ENCODE measurements around the gene ARMH3. TPM values are rescaled to one million over a fixed set of nuclear protein-coding genes. Genes with fewer than 3 reads are reported as not detected.
A peak's percentile ranks its signal among the peaks of the same experiment; 100 is the strongest.

Gene ARMH3
- 12.2 TPM for polyA plus RNA-seq (2013, experiment 1 of 2)
- 11.8 TPM for polyA plus RNA-seq (2013, experiment 2 of 2)

GRCh38 chr10:102055647-102056419, at the start of gene ARMH3:
ARMH3 (minus strand) TSS chr10:102056173; CDS start chr10:102040114, 16,059 bp downstream.
- H3K9me3 ChIP-seq (ENCODE audit: insufficient read depth, low read depth, low read length), result no peaks in the 10 kb centered on the region
- no peaks in the 10 kb centered on the region for H3K36me3 ChIP-seq (ENCODE audit: insufficient read depth, low read length)
- H3K27me3 ChIP-seq (ENCODE audit: insufficient read depth, low read length), result no peaks in the 10 kb centered on the region
- 2% methylated on average over 79 of the region's 79 CpGs for WGBS
- peak within 1 kb of the TSS; percentile 71 for H3K9ac ChIP-seq (ENCODE audit: low read depth, low read length)
- H3K4me1 ChIP-seq (ENCODE audit: insufficient read depth, low read length), result no peaks in the 10 kb centered on the region
- H3K4me3 ChIP-seq (ENCODE audit: low read length), result peak within 1 kb of the TSS; percentile 88
- H3K27ac ChIP-seq (ENCODE audit: low read depth, low read length), result peak within 1 kb of the TSS; percentile 59; the same call in 1 of the 2 replicates

GRCh38 chr10:102102421-102102820, 46.4 kb upstream of the ARMH3 start:
- Histone ChIP-seq H3K9ac (ENCODE audit: low read depth, low read length) (no peak overlapping the region), H3K36me3 (ENCODE audit: insufficient read depth, low read length) (peaks cover 43% of the 10 kb centered on the region)

GRCh38 chr10:102101152-102101551, 45.2 kb upstream of the ARMH3 start:
- WGBS, result 93% methylated on average over 5 of the region's 5 CpGs
- H3K4me3 ChIP-seq (ENCODE audit: low read length), result no peak overlapping the region
- H3K36me3 ChIP-seq (ENCODE audit: insufficient read depth, low read length), result peaks cover 34% of the 10 kb centered on the region

More at GRCh38 chr10:102102421-102102820, 46.4 kb upstream of the ARMH3 start:
- Histone ChIP-seq H3K4me1 (ENCODE audit: insufficient read depth, low read length) (no peaks in the 10 kb centered on the region), H3K9me3 (ENCODE audit: insufficient read depth, low read depth, low read length) (no peaks in the 10 kb centered on the region), H3K27me3 (ENCODE audit: insufficient read depth, low read length) (no peaks in the 10 kb centered on the region), H3K4me3 (ENCODE audit: low read length) (no peak overlapping the region), H3K27ac (ENCODE audit: low read depth, low read length) (no peak overlapping the region)
- WGBS, result 76% methylated on average over 1 of the region's 1 CpG

GRCh38 chr10:102096449-102096848, 40.5 kb upstream of the ARMH3 start:
- Histone ChIP-seq H3K36me3 (ENCODE audit: insufficient read depth, low read length) (peaks cover 16% of the 10 kb centered on the region; the same call in 1 of the 2 replicates), H3K27me3 (ENCODE audit: insufficient read depth, low read length) (no peaks in the 10 kb centered on the region), H3K4me3 (ENCODE audit: low read length) (no peak overlapping the region), H3K9ac (ENCODE audit: low read depth, low read length) (no peak overlapping the region), H3K4me1 (ENCODE audit: insufficient read depth, low read length) (no peaks in the 10 kb centered on the region), H3K27ac (ENCODE audit: low read depth, low read length) (no peak overlapping the region), H3K9me3 (ENCODE audit: insufficient read depth, low read depth, low read length) (no peaks in the 10 kb centered on the region)
- WGBS, result 97% methylated on average over 7 of the region's 7 CpGs

More at GRCh38 chr10:102101152-102101551, 45.2 kb upstream of the ARMH3 start:
- no peak overlapping the region for H3K9ac ChIP-seq (ENCODE audit: low read depth, low read length)
- H3K27me3 ChIP-seq (ENCODE audit: insufficient read depth, low read length), result no peaks in the 10 kb centered on the region
- no peaks in the 10 kb centered on the region for H3K9me3 ChIP-seq (ENCODE audit: insufficient read depth, low read depth, low read length)
- no peak overlapping the region for H3K27ac ChIP-seq (ENCODE audit: low read depth, low read length)
- H3K4me1 ChIP-seq (ENCODE audit: insufficient read depth, low read length), result no peaks in the 10 kb centered on the region

- 95% methylated on average over 2 of the region's 2 CpGs for WGBS
- no peaks in the 10 kb centered on the region for H3K27me3 ChIP-seq (ENCODE audit: insufficient read depth, low read length)
Measured at GRCh38 chr10:102090772-102091171, 34.8 kb upstream of the ARMH3 start.

GRCh38 chr10:102086196-102086595, 30.2 kb upstream of the ARMH3 start:
- no peaks in the 10 kb centered on the region for H3K4me1 ChIP-seq (ENCODE audit: insufficient read depth, low read length)
- no peaks in the 10 kb centered on the region for H3K36me3 ChIP-seq (ENCODE audit: insufficient read depth, low read length)
- no peak overlapping the region for H3K27ac ChIP-seq (ENCODE audit: low read depth, low read length)
- H3K9me3 ChIP-seq (ENCODE audit: insufficient read depth, low read depth, low read length), result no peaks in the 10 kb centered on the region
- H3K27me3 ChIP-seq (ENCODE audit: insufficient read depth, low read length), result no peaks in the 10 kb centered on the region
- no peak overlapping the region for H3K4me3 ChIP-seq (ENCODE audit: low read length)
- H3K9ac ChIP-seq (ENCODE audit: low read depth, low read length), result no peak overlapping the region
- 95% methylated on average over 7 of the region's 8 CpGs for WGBS

More at GRCh38 chr10:102090772-102091171, 34.8 kb upstream of the ARMH3 start:
- H3K9me3 ChIP-seq (ENCODE audit: insufficient read depth, low read depth, low read length), result no peaks in the 10 kb centered on the region
- H3K9ac ChIP-seq (ENCODE audit: low read depth, low read length), result no peak overlapping the region
- H3K4me3 ChIP-seq (ENCODE audit: low read length), result no peak overlapping the region
- H3K4me1 ChIP-seq (ENCODE audit: insufficient read depth, low read length), result no peaks in the 10 kb centered on the region
- no peak overlapping the region for H3K27ac ChIP-seq (ENCODE audit: low read depth, low read length)
- H3K36me3 ChIP-seq (ENCODE audit: insufficient read depth, low read length), result no peaks in the 10 kb centered on the region

GRCh38 chr10:102085336-102085735, 29.4 kb upstream of the ARMH3 start:
- Histone ChIP-seq H3K36me3 (ENCODE audit: insufficient read depth, low read length) (no peaks in the 10 kb centered on the region), H3K27me3 (ENCODE audit: insufficient read depth, low read length) (no peaks in the 10 kb centered on the region), H3K4me1 (ENCODE audit: insufficient read depth, low read length) (no peaks in the 10 kb centered on the region), H3K27ac (ENCODE audit: low read depth, low read length) (no peak overlapping the region), H3K9ac (ENCODE audit: low read depth, low read length) (no peak overlapping the region), H3K9me3 (ENCODE audit: insufficient read depth, low read depth, low read length) (no peaks in the 10 kb centered on the region), H3K4me3 (ENCODE audit: low read length) (no peak overlapping the region)
- 100% methylated on average over 3 of the region's 3 CpGs for WGBS

- Histone ChIP-seq H3K9ac (ENCODE audit: low read depth, low read length) (no peak overlapping the region), H3K4me3 (ENCODE audit: low read length) (no peak overlapping the region), H3K36me3 (ENCODE audit: insufficient read depth, low read length) (no peaks in the 10 kb centered on the region), H3K27me3 (ENCODE audit: insufficient read depth, low read length) (no peaks in the 10 kb centered on the region), H3K9me3 (ENCODE audit: insufficient read depth, low read depth, low read length) (no peaks in the 10 kb centered on the region), H3K27ac (ENCODE audit: low read depth, low read length) (no peak overlapping the region), H3K4me1 (ENCODE audit: insufficient read depth, low read length) (no peaks in the 10 kb centered on the region)
- WGBS, result 100% methylated on average over 1 of the region's 3 CpGs
Measured at GRCh38 chr10:102083541-102083940, 27.6 kb upstream of the ARMH3 start.

- Histone ChIP-seq H3K4me1 (ENCODE audit: insufficient read depth, low read length) (no peaks in the 10 kb centered on the region), H3K36me3 (ENCODE audit: insufficient read depth, low read length) (no peaks in the 10 kb centered on the region), H3K27ac (ENCODE audit: low read depth, low read length) (no peak overlapping the region), H3K4me3 (ENCODE audit: low read length) (no peak overlapping the region), H3K9me3 (ENCODE audit: insufficient read depth, low read depth, low read length) (no peaks in the 10 kb centered on the region), H3K27me3 (ENCODE audit: insufficient read depth, low read length) (no peaks in the 10 kb centered on the region), H3K9ac (ENCODE audit: low read depth, low read length) (no peak overlapping the region)
- 84% methylated on average over 4 of the region's 4 CpGs for WGBS
Measured at GRCh38 chr10:102072673-102073527, 16.9 kb upstream of the ARMH3 start.

GRCh38 chr10:102069071-102069470, 13.1 kb upstream of the ARMH3 start:
- Histone ChIP-seq H3K9ac (ENCODE audit: low read depth, low read length) (no peak overlapping the region), H3K27ac (ENCODE audit: low read depth, low read length) (no peak overlapping the region), H3K36me3 (ENCODE audit: insufficient read depth, low read length) (peaks cover 11% of the 10 kb centered on the region; the same call in 1 of the 2 replicates), H3K4me1 (ENCODE audit: insufficient read depth, low read length) (no peaks in the 10 kb centered on the region), H3K9me3 (ENCODE audit: insufficient read depth, low read depth, low read length) (no peaks in the 10 kb centered on the region), H3K4me3 (ENCODE audit: low read length) (no peak overlapping the region), H3K27me3 (ENCODE audit: insufficient read depth, low read length) (no peaks in the 10 kb centered on the region)

- Histone ChIP-seq H3K9me3 (ENCODE audit: insufficient read depth, low read depth, low read length) (no peaks in the 10 kb centered on the region), H3K4me3 (ENCODE audit: low read length) (no peak overlapping the region), H3K36me3 (ENCODE audit: insufficient read depth, low read length) (peaks cover 11% of the 10 kb centered on the region; the same call in 1 of the 2 replicates), H3K27me3 (ENCODE audit: insufficient read depth, low read length) (no peaks in the 10 kb centered on the region), H3K27ac (ENCODE audit: low read depth, low read length) (no peak overlapping the region), H3K4me1 (ENCODE audit: insufficient read depth, low read length) (no peaks in the 10 kb centered on the region), H3K9ac (ENCODE audit: low read depth, low read length) (no peak overlapping the region)
- 95% methylated on average over 1 of the region's 1 CpG for WGBS
Measured at GRCh38 chr10:102068216-102068615, 12.2 kb upstream of the ARMH3 start.

All from HUES64 (cell line).